Fibroblast of lung (primary cell): Measurements from ENCODE around the gene GAGE1.
"Not testable (repeated sequence)": the region's sequence is repeated elsewhere in the genome, so short reads cannot be mapped to it uniquely, and the experiment has no call there.

ENCODE experiments used
- CTCF ChIP-seq, 2 donors: IDR thresholded peaks in 1 of 2; conservative IDR thresholded peaks in 1 of 2; 1 replicate in 1 of 2; 2 replicates in 1 of 2; pipeline ENCODE4 v1.5.1; 2011 to 2012; ENCODE audit warnings: low read length in 2 of 2, control low read depth in 1 of 2, inconsistent platforms in 1 of 2, low read depth in 1 of 2, mild to moderate bottlenecking in 1 of 2
- EZH2 ChIP-seq: IDR thresholded peaks from 2 replicates; pipeline ENCODE4 v1.5.1; 2012; ENCODE audit warnings: low read length, control low read depth, mild to moderate bottlenecking; ENCODE audit errors: missing control alignments

GRCh38 chrX:49589769-49590478 is 8.9 kb upstream of the GAGE1 start:
- not testable (repeated sequence) for TF ChIP-seq CTCF (conservative IDR thresholded peaks at IDR 0.05 in 1 of 2, IDR thresholded peaks at IDR 0.05 in 1 of 2; ENCODE audit: low read depth in 1 of 2, low read length in 2 of 2); EZH2
